ENCODE data around the gene ZNF83. TPM values are rescaled to one million over a fixed set of nuclear protein-coding genes. Genes with fewer than 3 reads are reported as not detected.
"Not testable (repeated sequence)": the region's sequence is repeated elsewhere in the genome, so short reads cannot be mapped to it uniquely, and the experiment has no call there.

ZNF83 gene
- total RNA-seq, 2 experiments from 2014 or later, result 27.4 to 31.1 TPM

GRCh38 chr19:52592301-52592700 lies 45.9 kb downstream of the ZNF83 start:
- Mint-ChIP-seq H3K27ac (no peak overlapping the region), H3K9me3 (peaks cover 31% of the 10 kb centered on the region), H3K4me3 (no peak overlapping the region), H3K4me1 (ENCODE audit: low read depth) (no peaks in the 10 kb centered on the region), H3K36me3 (ENCODE audit: low read depth) (peaks cover 74% of the 10 kb centered on the region), H3K27me3 (no peaks in the 10 kb centered on the region)
- DNase-seq (peak; percentile 50), ATAC-seq (peak; percentile 56)
- POLR2A ChIA-PET, result no interaction called here
- intact Hi-C loops (cut with micrococcal nuclease), result no loop called here
- CTCF ChIA-PET, result no interaction called here
- no peak for TF ChIP-seq CTCF (IDR thresholded peaks at IDR 0.05)

GRCh38 chr19:52590728-52591127 lies 47.4 kb downstream of the ZNF83 start:
- H3K4me3 Mint-ChIP-seq, result no peak overlapping the region
- intact Hi-C loops (cut with micrococcal nuclease), result no loop called here
- H3K36me3 Mint-ChIP-seq (ENCODE audit: low read depth), result peaks cover 70% of the 10 kb centered on the region
- H3K27ac Mint-ChIP-seq, result no peak overlapping the region
- POLR2A ChIA-PET, result no interaction called here
- ATAC-seq, result no peak
- H3K27me3 Mint-ChIP-seq, result no peaks in the 10 kb centered on the region
- TF ChIP-seq CTCF (IDR thresholded peaks at IDR 0.05), result no peak
- DNase-seq, result peak; percentile 38
- H3K4me1 Mint-ChIP-seq (ENCODE audit: low read depth), result no peaks in the 10 kb centered on the region
- CTCF ChIA-PET, result no interaction called here
- peaks cover 19% of the 10 kb centered on the region for H3K9me3 Mint-ChIP-seq

GRCh38 chr19:52585604-52586003 lies 52.6 kb downstream of the ZNF83 start:
- POLR2A ChIA-PET, result no interaction called here
- H3K27ac Mint-ChIP-seq, result no peak overlapping the region
- H3K4me3 Mint-ChIP-seq, result no peak overlapping the region
- peaks cover 81% of the 10 kb centered on the region for H3K36me3 Mint-ChIP-seq (ENCODE audit: low read depth)
- no peaks in the 10 kb centered on the region for H3K27me3 Mint-ChIP-seq
- intact Hi-C loops (cut with micrococcal nuclease), result no loop called here
- ATAC-seq, result no peak
- CTCF ChIA-PET, result no interaction called here
- H3K9me3 Mint-ChIP-seq, result peaks cover 40% of the 10 kb centered on the region
- no peak for TF ChIP-seq CTCF (IDR thresholded peaks at IDR 0.05)
- DNase-seq, result no peak
- no peaks in the 10 kb centered on the region for H3K4me1 Mint-ChIP-seq (ENCODE audit: low read depth)

- no peak for TF ChIP-seq CTCF (IDR thresholded peaks at IDR 0.05)
- ChIA-PET CTCF (no interaction called here), POLR2A (no interaction called here)
- peaks cover 36% of the 10 kb centered on the region for H3K9me3 Mint-ChIP-seq
- no peak overlapping the region for H3K4me3 Mint-ChIP-seq
- intact Hi-C loops (cut with micrococcal nuclease), result no loop called here
- ATAC-seq (no peak), DNase-seq (no peak)
- H3K27me3 Mint-ChIP-seq, result no peaks in the 10 kb centered on the region
- no peaks in the 10 kb centered on the region for H3K4me1 Mint-ChIP-seq (ENCODE audit: low read depth)
- H3K27ac Mint-ChIP-seq, result no peak overlapping the region
- peaks cover 80% of the 10 kb centered on the region for H3K36me3 Mint-ChIP-seq (ENCODE audit: low read depth)
Measured at GRCh38 chr19:52584736-52585440, 53.3 kb downstream of the ZNF83 start.

- H3K4me1 Mint-ChIP-seq (ENCODE audit: low read depth), result peaks cover 23% of the 10 kb centered on the region
- ChIA-PET POLR2A (interaction anchor here (0.6 kb wide), 1 partner anchor 34 kb away, joined by 3 read pairs; no protein-coding TSS in a partner anchor), CTCF (no interaction called here)
- H3K9me3 Mint-ChIP-seq, result peaks cover 17% of the 10 kb centered on the region
- H3K27ac Mint-ChIP-seq, result peak within 1 kb of the TSS; percentile 95
- peak; percentile 34 for TF ChIP-seq CTCF (IDR thresholded peaks at IDR 0.05)
- intact Hi-C loops (cut with micrococcal nuclease), result no loop called here
- H3K4me3 Mint-ChIP-seq, result peak within 1 kb of the TSS; percentile 85
- H3K36me3 Mint-ChIP-seq (ENCODE audit: low read depth), result peaks cover 58% of the 10 kb centered on the region
- no peaks in the 10 kb centered on the region for H3K27me3 Mint-ChIP-seq
- DNase-seq (peak; percentile 97), ATAC-seq (peak; percentile 100)
Measured at GRCh38 chr19:52570000-52570861, 67.9 kb downstream of the ZNF83 start, which contains the start of gene ZNF701. ZNF701 (plus strand) TSS chr19:52570287; CDS start chr19:52574148, 3,861 bp downstream.

- CTCF ChIA-PET; POLR2A ChIA-PET; H3K27me3 Mint-ChIP-seq; ATAC-seq; intact Hi-C loops (cut with micrococcal nuclease): not testable (repeated sequence)
- peaks cover 23% of the 10 kb centered on the region for H3K4me1 Mint-ChIP-seq (ENCODE audit: low read depth)
- DNase-seq, result peak; percentile 20
- H3K4me3 Mint-ChIP-seq, result peak overlapping the region; percentile 85
- H3K36me3 Mint-ChIP-seq (ENCODE audit: low read depth), result peaks cover 54% of the 10 kb centered on the region
- H3K27ac Mint-ChIP-seq, result peak overlapping the region; percentile 95
- peaks cover 19% of the 10 kb centered on the region for H3K9me3 Mint-ChIP-seq
Measured at GRCh38 chr19:52569638-52569999, 68.5 kb downstream of the ZNF83 start.
